ENCODE data around the gene PRR33. TPM values are rescaled to one million over a fixed set of nuclear protein-coding genes. Genes with fewer than 3 reads are reported as not detected.

The PRR33 gene
- total RNA-seq, 2 donors from 2014 or later = not detected

- Histone ChIP-seq H3K27me3 (no peaks in the 10 kb centered on the region), H3K27ac (peak overlapping the region in 2 of 4 donors; percentile 40 to 53), H3K36me3 (replicated peaks in 1 of 2; ENCODE audit: insufficient read depth in 1 of 2, low read depth in 2 of 2) (no peaks in the 10 kb centered on the region), H3K4me3 (no peak overlapping the region), H3K9me3 (no peaks in the 10 kb centered on the region), H3K4me1 (peaks cover 29% of the 10 kb centered on the region)
- intact Hi-C loops (cut with DNase I) = loop anchor here (5.0 kb wide), 2 partner anchors 184 to 271 kb away; partner anchors contain the start of gene KRTAP5-6
- 87% methylated on average over 9 of the region's 9 CpGs; no CpG with 5 or more reads in 1 of the 2 donors for WGBS, 2 donors
- TF ChIP-seq POLR2A (IDR thresholded peaks at IDR 0.05) (no peak), CTCF (IDR thresholded peaks at IDR 0.05) (no peak)
- ATAC-seq = no peak
- no peak for DNase-seq
These were observed 10.8 kb downstream of the PRR33 start for GRCh38 chr11:1880746-1881441.

GRCh38 chr11:1879941-1880720 lies 11.6 kb downstream of the PRR33 start:
- DNase-seq (peak in 2 of 4 donors; percentile 31 to 35), ATAC-seq (peak; percentile 27)
- WGBS, 2 donors = 78 to 82% methylated on average over 16 to 32 of the region's 32 CpGs
- Histone ChIP-seq H3K9me3 (no peaks in the 10 kb centered on the region), H3K27me3 (no peaks in the 10 kb centered on the region), H3K4me3 (no peak overlapping the region), H3K4me1 (peaks cover 30% of the 10 kb centered on the region), H3K36me3 (replicated peaks in 1 of 2; ENCODE audit: insufficient read depth in 1 of 2, low read depth in 2 of 2) (no peaks in the 10 kb centered on the region), H3K27ac (peak overlapping the region in 2 of 4 donors; percentile 40 to 53)
- intact Hi-C loops (cut with DNase I) = loop anchor here (5.0 kb wide), 3 partner anchors 53 to 272 kb away; partner anchors contain the start of gene KRTAP5-6
- TF ChIP-seq CTCF (IDR thresholded peaks at IDR 0.05) (no peak), POLR2A (IDR thresholded peaks at IDR 0.05) (no peak)

GRCh38 chr11:1879342-1879940 lies 12.3 kb downstream of the PRR33 start:
- H3K36me3 ChIP-seq (replicated peaks in 1 of 2; ENCODE audit: insufficient read depth in 1 of 2, low read depth in 2 of 2) = no peaks in the 10 kb centered on the region
- H3K27ac ChIP-seq = peak overlapping the region in 1 of 4 donors; percentile 40
- no peaks in the 10 kb centered on the region for H3K9me3 ChIP-seq
- ATAC-seq = no peak
- TF ChIP-seq POLR2A (IDR thresholded peaks at IDR 0.05) (no peak), CTCF (IDR thresholded peaks at IDR 0.05) (no peak)
- H3K4me1 ChIP-seq = peaks cover 30% of the 10 kb centered on the region
- H3K4me3 ChIP-seq = no peak overlapping the region
- DNase-seq = peak in 1 of 4 donors; percentile 10
- intact Hi-C loops (cut with DNase I) = loop anchor here (5.0 kb wide), 1 partner anchor 52 kb away; no protein-coding TSS in a partner anchor
- 89 to 90% methylated on average over 11 to 13 of the region's 13 CpGs for WGBS, 2 donors
- no peaks in the 10 kb centered on the region for H3K27me3 ChIP-seq

- peaks cover 30% of the 10 kb centered on the region for H3K4me1 ChIP-seq
- DNase-seq = peak; percentile 7 to 11 (median 10)
- no peaks in the 10 kb centered on the region for H3K9me3 ChIP-seq
- peak overlapping the region in 1 of 4 donors; percentile 17 for H3K27ac ChIP-seq
- intact Hi-C loops (cut with DNase I) = loop anchor here (5.0 kb wide), 1 partner anchor 51 kb away; no protein-coding TSS in a partner anchor
- no peak overlapping the region for H3K4me3 ChIP-seq
- TF ChIP-seq CTCF (IDR thresholded peaks at IDR 0.05) = no peak
- TF ChIP-seq POLR2A (IDR thresholded peaks at IDR 0.05) = no peak
- no peaks in the 10 kb centered on the region for H3K36me3 ChIP-seq (replicated peaks in 1 of 2; ENCODE audit: insufficient read depth in 1 of 2, low read depth in 2 of 2)
- no peak for ATAC-seq
- H3K27me3 ChIP-seq = no peaks in the 10 kb centered on the region
- 86 to 90% methylated on average over 8 to 30 of the region's 30 CpGs for WGBS, 2 donors
These were observed 13.3 kb downstream of the PRR33 start for GRCh38 chr11:1878137-1879031.
